ENCODE measurements around the gene PRR13. TPM values are rescaled to one million over a fixed set of nuclear protein-coding genes. Genes with fewer than 3 reads are reported as not detected.
A peak's percentile ranks its signal among the peaks of the same experiment; 100 is the strongest.

PRR13 gene
- total RNA-seq, 1 experiment from 2014 or later = 216 TPM

DNA sequence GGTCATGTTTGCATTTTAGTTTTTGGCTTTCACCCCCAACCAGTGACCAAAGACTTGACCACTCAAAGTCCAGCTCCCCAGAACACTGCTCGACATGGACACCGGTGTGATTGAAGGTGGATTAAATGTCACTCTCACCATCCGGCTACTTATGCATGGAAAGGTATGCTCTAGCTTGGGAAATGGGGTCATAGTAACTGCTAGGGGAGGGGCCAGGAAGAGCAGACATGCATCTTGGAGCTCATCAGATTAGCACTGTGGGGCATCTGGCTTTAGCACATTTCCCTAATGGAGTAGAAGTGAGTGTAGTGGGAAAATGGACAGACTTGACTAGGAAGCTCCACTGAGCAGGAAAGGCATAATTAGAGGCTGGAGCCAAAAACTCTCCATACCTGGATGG, 13.2 kb downstream of the PRR13 start:
- no peaks in the 10 kb centered on the region for H3K9me2 ChIP-seq (ENCODE audit: insufficient read depth)
- ChIA-PET RAD21 (ENCODE audit: low non-redundant PET in 1 of 2, low total read pairs in 2 of 2, uncharacterized antibody in 2 of 2, unreplicated experiment in 2 of 2) (no interaction called here), POLR2A (interaction anchor here (0.5 kb wide), 1 partner anchor 136 kb away, joined by 3 read pairs; no protein-coding TSS in a partner anchor), CTCF (no interaction called here)
- DNase-seq (ENCODE audit: low read depth, low spot score) (no peak), ATAC-seq (no peak)
- intact Hi-C loops (cut with micrococcal nuclease) = loop anchor here (5.0 kb wide), 1 partner anchor 72 kb away; the partner anchor contains the start of gene SP1
- H3K4me2 ChIP-seq (ENCODE audit: low read length) = no peak overlapping the region
- no peak overlapping the region for H3K27ac ChIP-seq (ENCODE audit: low read depth, low read length)
- H4K20me1 ChIP-seq (ENCODE audit: insufficient read depth) = peaks cover 54% of the 10 kb centered on the region; the same call in 1 of the 2 replicates
- H3K9me3 ChIP-seq (ENCODE audit: control insufficient read depth in 1 of 2, insufficient read depth in 1 of 2, low read depth in 1 of 2, low read length in 2 of 2) = no peaks in the 10 kb centered on the region
- H3K27me3 ChIP-seq (ENCODE audit: insufficient read depth, low read length) = no peaks in the 10 kb centered on the region
- no TSS peak for BruUV-seq (replicated peaks)
- H3K4me3 ChIP-seq (replicated peaks in 1 of 2; ENCODE audit: low read depth in 1 of 2, low read length in 2 of 2) = no peak overlapping the region
- H3K9ac ChIP-seq (ENCODE audit: low read length) = no peak overlapping the region
- TF ChIP-seq, protein P1, sequence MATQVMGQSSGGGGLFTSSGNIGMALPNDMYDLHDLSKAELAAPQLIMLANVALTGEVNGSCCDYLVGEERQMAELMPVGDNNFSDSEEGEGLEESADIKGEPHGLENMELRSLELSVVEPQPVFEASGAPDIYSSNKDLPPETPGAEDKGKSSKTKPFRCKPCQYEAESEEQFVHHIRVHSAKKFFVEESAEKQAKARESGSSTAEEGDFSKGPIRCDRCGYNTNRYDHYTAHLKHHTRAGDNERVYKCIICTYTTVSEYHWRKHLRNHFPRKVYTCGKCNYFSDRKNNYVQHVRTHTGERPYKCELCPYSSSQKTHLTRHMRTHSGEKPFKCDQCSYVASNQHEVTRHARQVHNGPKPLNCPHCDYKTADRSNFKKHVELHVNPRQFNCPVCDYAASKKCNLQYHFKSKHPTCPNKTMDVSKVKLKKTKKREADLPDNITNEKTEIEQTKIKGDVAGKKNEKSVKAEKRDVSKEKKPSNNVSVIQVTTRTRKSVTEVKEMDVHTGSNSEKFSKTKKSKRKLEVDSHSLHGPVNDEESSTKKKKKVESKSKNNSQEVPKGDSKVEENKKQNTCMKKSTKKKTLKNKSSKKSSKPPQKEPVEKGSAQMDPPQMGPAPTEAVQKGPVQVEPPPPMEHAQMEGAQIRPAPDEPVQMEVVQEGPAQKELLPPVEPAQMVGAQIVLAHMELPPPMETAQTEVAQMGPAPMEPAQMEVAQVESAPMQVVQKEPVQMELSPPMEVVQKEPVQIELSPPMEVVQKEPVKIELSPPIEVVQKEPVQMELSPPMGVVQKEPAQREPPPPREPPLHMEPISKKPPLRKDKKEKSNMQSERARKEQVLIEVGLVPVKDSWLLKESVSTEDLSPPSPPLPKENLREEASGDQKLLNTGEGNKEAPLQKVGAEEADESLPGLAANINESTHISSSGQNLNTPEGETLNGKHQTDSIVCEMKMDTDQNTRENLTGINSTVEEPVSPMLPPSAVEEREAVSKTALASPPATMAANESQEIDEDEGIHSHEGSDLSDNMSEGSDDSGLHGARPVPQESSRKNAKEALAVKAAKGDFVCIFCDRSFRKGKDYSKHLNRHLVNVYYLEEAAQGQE (IDR thresholded peaks at IDR 0.05; ENCODE audit: low read depth) = no peak
- TF ChIP-seq POLR2AphosphoS5 (IDR thresholded peaks at IDR 0.05; ENCODE audit: low read depth, low read length) = no peak
- H2AFZ ChIP-seq (ENCODE audit: low read depth, low read length, poor library complexity, severe bottlenecking) = no peak overlapping the region
- peaks cover 0 to 14% of the 10 kb centered on the region in 2 experiments; a peak in 3 of 4 replicates for H3K4me1 ChIP-seq (ENCODE audit: control insufficient read depth in 1 of 2, insufficient read depth in 2 of 2, low read length in 2 of 2)
- peaks cover 50 to 59% of the 10 kb centered on the region in 2 experiments for H3K36me3 ChIP-seq (ENCODE audit: control insufficient read depth in 1 of 2, insufficient read depth in 2 of 2, low read length in 2 of 2)
- peaks cover 76% of the 10 kb centered on the region for H3K79me2 ChIP-seq (ENCODE audit: insufficient read depth, low read length)

GRCh38 chr12:53456654-53457366, 15.3 kb downstream of the PRR13 start:
- peaks cover 73% of the 10 kb centered on the region; the same call in 1 of the 2 replicates for H4K20me1 ChIP-seq (ENCODE audit: insufficient read depth)
- CTCF ChIA-PET = no interaction called here
- BruUV-seq (replicated peaks) = no TSS peak

More at GRCh38 chr12:53456654-53457366, 15.3 kb downstream of the PRR13 start:
- no peaks in the 10 kb centered on the region for H3K9me3 ChIP-seq (ENCODE audit: control insufficient read depth in 1 of 2, insufficient read depth in 1 of 2, low read depth in 1 of 2, low read length in 2 of 2)
- no peaks in the 10 kb centered on the region for H3K27me3 ChIP-seq (ENCODE audit: insufficient read depth, low read length)
- no peak for TF ChIP-seq SP1 (IDR thresholded peaks at IDR 0.05; ENCODE audit: low read depth)
- 0 out of 2 replicates have a peak, but pooled peaks have one; percentile 14 for TF ChIP-seq POLR2AphosphoS5 (IDR thresholded peaks at IDR 0.05; ENCODE audit: low read depth, low read length)
- TF ChIP-seq ZFX (IDR thresholded peaks at IDR 0.05) = no peak
- TF ChIP-seq CEBPB (IDR thresholded peaks at IDR 0.05; ENCODE audit: low read depth) = no peak
- TF ChIP-seq FOSL1 (IDR thresholded peaks at IDR 0.05; ENCODE audit: low read depth) = no peak
- TF ChIP-seq, protein P1 (IDR thresholded peaks at IDR 0.05; ENCODE audit: low read depth) = no peak
- TF ChIP-seq JUND (IDR thresholded peaks at IDR 0.05) = no peak
- no peak for TF ChIP-seq EGR1 (IDR thresholded peaks at IDR 0.05; ENCODE audit: low read depth)
- TF ChIP-seq YY1 (IDR thresholded peaks at IDR 0.05; ENCODE audit: extremely low read depth, insufficient replicate concordance, low read depth, low read length) = no peak
- ATAC-seq = no peak
- H3K4me1 ChIP-seq (ENCODE audit: control insufficient read depth in 1 of 2, insufficient read depth in 2 of 2, low read length in 2 of 2) = peaks cover 0 to 11% of the 10 kb centered on the region in 2 experiments; a peak in 3 of 4 replicates
- POLR2A ChIA-PET = interaction anchor here (1.1 kb wide), 1 partner anchor 9 kb away, joined by 3 read pairs; no protein-coding TSS in a partner anchor
- H3K79me2 ChIP-seq (ENCODE audit: insufficient read depth, low read length) = peaks cover 97% of the 10 kb centered on the region
- H3K9ac ChIP-seq (ENCODE audit: low read length) = no peak overlapping the region
- H3K9me2 ChIP-seq (ENCODE audit: insufficient read depth) = no peaks in the 10 kb centered on the region
- intact Hi-C loops (cut with micrococcal nuclease) = no loop called here
- DNase-seq (ENCODE audit: low read depth, low spot score) = no peak
- RAD21 ChIA-PET (ENCODE audit: low non-redundant PET in 1 of 2, low total read pairs in 2 of 2, uncharacterized antibody in 2 of 2, unreplicated experiment in 2 of 2) = no interaction called here
- no peak overlapping the region for H2AFZ ChIP-seq (ENCODE audit: low read depth, low read length, poor library complexity, severe bottlenecking)
- no peak overlapping the region for H3K4me2 ChIP-seq (ENCODE audit: low read length)
- no peak overlapping the region for H3K27ac ChIP-seq (ENCODE audit: low read depth, low read length)
- peaks cover 71 to 80% of the 10 kb centered on the region in 2 experiments for H3K36me3 ChIP-seq (ENCODE audit: control insufficient read depth in 1 of 2, insufficient read depth in 2 of 2, low read length in 2 of 2)
- no peak overlapping the region for H3K4me3 ChIP-seq (replicated peaks in 1 of 2; ENCODE audit: low read depth in 1 of 2, low read length in 2 of 2)

Measured in HCT116 (cell line).